Skin of body (tissue), 2 donors: ENCODE data around the gene EI24. TPM values are rescaled to one million over a fixed set of nuclear protein-coding genes. Genes with fewer than 3 reads are reported as not detected.
"Not testable (repeated sequence)": the region's sequence is repeated elsewhere in the genome, so short reads cannot be mapped to it uniquely, and the experiment has no call there.

Experiments
- DNase-seq: peaks from one replicate; lab custom pipeline; 2025; lab: John Stamatoyannopoulos, UW
- total RNA-seq: library from RNA; depleted of rRNA; stranded (reverse); fragments of >200 nt; gene quantifications from one replicate; pipeline ENCODE4 v1.2.3, GENCODE V29; 2014

EI24 gene
- total RNA-seq, result 49.6 TPM

DNA sequence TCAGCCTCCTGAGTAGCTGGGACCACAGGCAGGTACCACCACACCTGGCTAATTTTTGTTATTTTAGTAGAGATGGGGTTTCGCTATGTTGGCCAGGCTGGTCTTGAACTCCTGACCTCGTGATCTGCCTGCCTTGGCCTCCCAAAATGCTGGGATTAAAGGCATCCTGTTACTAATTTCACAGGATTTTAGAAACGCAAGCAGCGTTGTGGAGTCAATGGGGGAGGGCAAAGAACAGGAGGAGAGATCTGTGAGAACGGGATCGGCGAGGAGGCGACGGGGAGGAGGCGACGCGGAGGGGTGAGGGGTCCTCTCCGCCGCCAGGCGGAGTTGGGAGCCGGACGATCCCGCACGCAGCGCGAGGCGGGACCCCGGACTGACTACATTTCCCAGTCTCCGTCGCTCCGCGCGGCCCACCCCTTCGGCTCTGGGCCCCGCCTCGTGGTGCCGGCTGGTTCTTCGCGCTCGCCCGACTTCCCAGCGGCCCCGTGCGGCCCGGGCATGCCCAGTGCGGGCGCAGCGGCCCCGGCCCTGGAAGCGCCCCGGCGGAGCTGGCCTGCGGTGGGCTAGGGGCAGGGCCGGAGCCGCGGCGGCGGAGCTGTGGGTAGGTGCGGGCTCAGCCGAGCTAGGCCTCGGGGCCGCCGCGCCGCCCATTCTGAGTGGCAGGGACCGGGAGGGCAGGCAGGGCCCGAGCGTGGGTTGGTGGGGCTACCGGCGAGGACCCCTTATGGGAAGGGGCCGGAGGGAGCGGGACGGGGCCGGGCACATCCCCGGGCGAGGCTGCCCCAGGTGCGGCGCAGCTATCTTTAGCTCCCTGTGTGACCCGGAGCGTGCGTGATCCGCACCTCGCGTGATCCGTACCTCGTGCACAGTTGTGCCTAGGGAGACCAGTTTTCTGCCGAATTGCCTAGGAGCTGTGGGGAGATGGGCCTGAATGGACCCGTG, at the start of gene EI24:
EI24 (plus strand) TSS at position 508 of the 945 bp plus-strand sequence. CDS start 3,051 bp downstream, outside the sequence.
- peak; percentile 81 for DNase-seq

DNA sequence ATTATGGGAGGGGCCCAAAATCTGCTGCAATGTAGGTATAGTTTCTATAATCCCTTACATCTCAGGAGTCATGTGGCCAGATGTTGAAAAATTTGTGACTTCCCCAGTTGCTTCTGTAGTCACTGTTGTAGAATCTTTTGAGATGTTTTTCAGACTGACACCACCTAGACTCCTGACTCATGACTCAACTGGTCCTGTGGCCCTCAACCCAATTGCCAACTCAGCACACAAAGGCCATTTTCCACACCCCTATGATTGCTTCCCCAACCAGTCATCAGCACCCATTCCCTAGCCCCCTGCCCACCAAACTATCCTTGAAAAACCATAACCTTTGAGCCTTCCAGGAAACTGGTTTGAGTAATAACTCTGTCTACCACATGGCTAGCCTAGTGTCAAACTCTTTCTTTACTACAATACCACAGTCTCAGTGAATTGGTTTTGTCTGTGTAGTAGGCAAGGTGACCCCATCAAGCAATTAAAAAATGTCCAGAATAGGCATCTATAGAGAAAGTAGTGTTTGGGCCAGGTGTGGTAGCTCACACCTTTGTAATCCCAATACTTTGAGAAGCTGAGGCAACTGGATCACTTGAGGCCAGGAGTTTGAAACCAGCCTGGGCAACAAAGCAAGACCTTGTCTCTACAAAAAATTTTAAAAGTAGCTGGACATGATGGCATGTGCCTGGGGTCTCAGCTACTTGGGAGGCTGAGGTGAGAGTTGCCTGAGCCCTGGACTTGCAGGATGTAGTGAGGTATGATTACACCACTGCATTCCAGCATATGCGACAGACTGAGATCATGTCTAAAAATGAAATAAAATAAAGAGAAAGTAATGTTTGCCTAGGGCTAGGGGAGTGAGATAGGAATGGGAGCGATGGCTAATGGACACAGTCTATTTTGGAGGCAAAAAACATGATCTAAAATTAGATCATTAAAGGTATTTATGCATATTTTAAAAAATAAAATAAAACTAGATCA, 49.1 kb upstream of the EI24 start:
- DNase-seq, result no peak

DNA sequence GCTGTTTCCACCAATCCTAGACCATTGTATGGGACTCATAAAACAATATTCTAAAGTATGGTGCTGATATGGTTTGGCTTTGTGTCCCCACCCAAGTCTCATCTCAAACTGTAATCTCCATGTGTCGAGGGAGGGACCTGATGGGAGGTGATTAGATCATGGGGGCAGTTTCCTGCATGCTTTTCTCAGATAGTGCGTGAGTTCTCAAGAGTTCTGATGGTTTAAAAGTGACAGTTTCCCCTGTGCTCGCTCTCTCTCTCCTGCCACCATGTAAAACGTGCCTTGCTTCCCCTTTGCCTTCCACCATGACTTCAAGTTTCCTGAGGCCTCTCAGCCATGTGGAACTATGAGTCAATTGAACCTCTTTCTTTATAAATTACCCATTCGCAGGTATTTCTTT, 44.0 kb upstream of the EI24 start:
- DNase-seq, result no peak

DNA sequence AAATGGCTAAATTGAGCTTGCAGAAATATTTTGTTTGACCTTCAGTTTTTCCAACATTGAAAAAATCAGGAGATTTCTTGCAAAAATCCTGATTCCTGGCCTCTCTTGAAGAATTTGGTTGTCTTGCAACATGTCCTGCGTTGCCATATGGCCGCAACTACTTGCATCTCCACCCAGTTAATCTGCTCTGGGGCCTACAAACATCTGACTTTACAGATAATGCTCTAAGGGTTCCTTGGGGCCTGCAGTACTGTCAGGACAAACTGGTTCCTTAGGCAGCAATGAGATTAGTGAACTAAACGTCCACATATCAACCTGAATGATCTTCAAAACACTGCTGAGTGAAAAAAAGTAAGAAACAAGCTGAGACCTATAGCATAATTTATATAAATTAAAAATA, 36.6 kb upstream of the EI24 start:
- no peak for DNase-seq

DNA sequence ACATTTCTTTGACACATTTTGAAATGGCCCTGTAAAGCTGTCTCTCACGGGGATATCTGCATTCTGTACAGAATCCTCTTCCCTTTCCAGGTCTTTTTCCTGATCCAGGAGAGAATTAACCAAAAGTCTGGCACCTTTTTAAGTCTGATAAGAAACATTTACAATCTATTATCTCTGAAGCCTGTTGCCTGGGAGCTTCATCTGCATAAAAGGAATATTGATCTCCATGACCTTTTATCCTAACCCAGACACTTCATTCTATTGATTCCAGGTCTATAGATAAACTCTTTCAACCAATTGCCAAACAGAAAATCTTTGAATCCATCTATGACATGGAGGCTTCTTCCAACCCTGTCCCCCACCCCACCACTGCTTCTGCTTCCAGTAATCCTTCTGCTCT, 33.7 kb upstream of the EI24 start:
- no peak for DNase-seq

DNA sequence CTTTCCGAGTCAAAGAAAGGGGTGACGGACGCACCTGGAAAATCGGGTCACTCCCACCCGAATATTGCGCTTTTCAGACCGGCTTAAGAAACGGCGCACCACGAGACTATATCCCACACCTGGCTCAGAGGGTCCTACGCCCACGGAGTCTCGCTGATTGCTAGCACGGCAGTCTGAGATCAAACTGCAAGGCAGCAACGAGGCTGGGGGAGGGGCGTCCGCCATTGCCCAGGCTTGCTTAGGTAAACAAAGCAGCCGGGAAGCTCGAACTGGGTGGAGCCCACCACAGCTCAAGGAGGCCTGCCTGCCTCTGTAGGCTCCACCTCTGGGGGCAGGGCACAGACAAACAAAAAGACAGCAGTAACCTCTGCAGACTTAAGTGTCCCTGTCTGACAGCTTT, 32.4 kb upstream of the EI24 start:
- not testable (repeated sequence) for DNase-seq

DNA sequence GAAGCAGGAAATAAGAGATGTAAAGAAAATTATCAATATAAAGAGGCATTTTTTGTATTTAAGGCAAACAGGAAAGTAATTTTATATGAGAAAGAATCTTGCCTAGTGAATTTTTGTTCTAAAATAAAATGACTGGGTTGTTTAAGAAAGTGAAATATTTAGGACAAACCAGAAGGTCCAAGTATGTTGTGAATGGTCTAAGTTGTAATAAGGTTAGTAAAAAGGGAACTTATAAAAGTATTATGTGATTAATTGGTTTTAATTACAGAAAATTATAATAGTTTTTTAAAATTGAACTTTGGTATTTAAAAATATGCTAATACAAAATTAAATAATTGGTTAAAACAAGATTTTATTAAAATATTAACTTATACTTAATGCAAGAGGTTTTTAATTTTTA, 26.6 kb upstream of the EI24 start:
- DNase-seq, result no peak

DNA sequence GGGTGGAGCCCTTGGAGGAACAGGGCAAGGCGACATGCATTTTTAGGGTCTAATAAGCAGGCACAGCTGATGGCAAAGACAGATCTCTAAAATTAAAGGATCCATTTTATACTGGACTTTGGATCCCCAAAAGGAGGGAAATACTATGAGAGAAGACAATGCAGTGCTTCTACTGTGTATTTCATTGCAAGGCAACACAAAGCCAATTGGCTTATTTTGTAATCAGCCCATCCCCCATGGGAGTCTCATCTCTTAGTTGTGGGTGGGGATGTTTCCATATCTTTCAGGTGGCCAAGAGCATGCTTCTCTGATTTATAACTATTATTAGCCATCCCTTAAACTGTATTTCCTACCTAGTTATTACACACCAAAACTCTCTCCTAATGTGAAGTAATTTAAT, 18.5 kb upstream of the EI24 start:
- no peak for DNase-seq

DNA sequence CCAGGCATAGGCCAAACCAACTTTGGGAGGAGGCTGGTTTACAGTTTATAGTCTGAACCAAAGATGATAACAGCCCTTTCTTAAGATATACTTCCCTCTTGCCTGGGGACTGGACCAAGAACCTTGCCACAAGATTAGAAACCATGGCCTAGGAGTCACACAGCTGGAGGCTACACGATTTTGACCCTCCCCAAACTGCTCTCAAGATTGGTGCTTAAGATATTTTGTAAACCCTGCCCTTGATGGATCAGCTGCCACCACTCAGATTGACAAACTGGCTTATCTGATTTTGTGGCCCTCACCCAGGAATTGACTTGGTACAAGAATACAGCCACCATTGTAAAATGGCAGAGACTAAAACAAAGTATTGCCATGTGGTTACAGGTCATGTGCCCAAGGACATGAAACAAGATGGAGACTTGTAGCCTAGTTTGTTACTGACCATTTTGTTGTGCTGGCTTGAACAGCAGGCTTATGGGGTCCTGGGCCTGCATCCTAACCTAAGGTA, 17.4 kb upstream of the EI24 start:
- no peak for DNase-seq

DNA sequence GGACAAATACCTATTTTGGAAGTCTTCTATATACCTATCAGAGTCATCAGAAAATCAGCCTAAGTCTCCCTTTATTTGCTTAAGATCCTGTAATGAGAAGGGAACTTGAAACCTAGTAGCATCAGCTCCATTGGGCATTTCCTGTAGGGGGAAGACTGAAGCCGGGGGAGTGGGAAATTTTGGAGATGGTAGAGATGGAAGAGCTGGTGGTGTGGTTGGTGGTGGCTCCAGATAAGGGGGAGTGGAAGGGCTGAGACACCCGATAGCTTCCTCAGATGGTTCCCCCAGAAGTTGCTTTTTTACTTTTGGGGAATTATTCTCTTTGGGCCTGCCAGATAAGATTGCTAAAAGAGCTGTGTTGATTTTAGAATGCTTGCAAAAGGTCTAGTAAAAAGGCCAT, 16.4 kb upstream of the EI24 start:
- no peak for DNase-seq

DNA sequence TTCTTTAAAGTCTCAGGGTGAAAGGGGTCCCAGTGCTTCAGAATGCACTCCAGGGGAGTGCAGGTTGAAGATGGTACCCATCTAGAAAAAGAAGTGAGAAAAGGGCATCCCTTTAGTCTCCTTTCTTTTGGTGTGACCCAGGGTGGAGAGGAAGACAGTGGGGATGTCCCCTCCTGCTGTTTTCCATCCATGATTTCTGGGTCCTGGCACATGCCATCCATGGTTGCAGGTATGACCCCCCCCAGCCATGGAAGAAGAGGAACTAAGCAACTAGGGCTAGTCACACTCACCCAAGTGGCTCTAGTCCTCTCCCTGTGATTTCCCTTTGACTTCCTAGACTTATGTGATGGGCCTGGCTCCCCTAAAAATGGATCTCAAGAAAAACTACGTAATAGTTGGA, 15.9 kb upstream of the EI24 start:
- no peak for DNase-seq

DNA sequence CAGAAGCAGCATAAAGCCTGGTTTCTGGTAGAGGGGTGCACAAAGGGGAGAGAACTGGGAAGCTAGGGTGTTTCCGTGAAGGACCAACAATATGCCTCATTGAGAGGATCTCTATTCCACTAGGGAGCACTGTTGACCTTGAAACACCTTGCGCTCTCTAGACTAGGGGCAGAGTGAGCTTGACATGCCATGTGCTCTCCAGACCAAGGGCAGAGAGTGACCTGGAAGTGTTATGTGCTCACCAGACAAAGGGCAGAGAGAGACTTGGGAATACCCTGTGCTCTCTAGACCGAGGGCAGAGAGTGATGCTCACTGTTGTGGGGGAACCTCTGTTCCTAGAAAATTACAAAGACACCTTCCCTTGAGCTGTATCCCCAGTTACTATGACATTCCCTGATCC, 15.2 kb upstream of the EI24 start:
- DNase-seq, result no peak

DNA sequence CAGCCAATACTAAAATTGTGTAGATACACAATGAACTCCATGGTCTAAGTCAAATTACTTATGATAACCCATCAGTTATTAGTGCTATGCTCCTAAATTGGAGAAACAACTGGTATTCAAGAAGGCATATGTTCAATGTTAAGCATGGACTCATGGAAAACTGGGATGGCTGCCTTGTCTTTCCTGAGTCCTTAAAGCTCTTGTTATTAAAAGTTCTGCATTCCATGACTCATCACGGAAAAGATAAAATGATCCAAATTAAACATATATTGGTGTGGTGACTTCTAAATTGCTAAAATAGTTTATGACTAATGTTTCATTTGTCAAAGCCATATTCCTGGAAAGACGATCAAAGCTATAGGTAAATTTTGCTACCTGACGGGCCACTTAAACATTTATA, 9.4 kb upstream of the EI24 start:
- DNase-seq, result no peak

DNA sequence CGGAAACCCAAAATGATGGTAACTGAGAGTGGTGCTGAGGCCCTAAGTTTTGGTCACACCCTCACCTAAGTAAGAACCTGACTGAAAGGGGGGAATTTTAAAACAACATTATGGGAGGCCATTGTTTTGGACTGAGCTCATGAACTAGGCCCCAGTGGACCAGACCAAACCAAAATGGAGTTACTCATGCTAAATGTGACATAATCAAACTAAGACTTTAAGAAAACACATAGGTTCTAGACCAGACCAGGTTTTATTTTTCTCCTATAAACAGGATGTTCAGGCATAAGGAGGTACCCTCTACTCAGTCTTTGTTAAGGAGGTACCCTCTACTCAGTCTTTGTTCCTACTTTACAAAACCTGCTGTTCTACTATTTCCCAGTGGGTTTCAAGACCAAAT, 7.4 kb upstream of the EI24 start:
- no peak for DNase-seq

DNA sequence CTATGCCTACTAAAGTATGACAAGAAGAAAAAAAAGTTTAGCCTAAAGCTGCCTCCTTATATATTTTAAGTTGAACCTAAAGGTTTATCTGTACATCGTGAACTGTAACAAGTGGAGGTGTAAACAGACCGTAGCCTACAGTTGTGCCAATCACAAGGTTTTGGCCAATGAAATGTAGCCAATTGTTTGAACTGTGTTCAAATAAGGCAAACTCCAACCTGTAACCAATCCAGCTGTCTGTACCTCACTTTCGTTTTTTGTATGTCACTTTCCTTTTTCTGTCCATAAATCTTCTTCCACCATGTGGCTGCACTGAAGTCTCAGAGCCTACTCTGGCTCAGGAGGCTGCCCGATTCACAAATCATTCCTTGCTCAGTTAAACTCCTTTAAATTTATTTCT, 6.8 kb upstream of the EI24 start:
- no peak for DNase-seq

DNA sequence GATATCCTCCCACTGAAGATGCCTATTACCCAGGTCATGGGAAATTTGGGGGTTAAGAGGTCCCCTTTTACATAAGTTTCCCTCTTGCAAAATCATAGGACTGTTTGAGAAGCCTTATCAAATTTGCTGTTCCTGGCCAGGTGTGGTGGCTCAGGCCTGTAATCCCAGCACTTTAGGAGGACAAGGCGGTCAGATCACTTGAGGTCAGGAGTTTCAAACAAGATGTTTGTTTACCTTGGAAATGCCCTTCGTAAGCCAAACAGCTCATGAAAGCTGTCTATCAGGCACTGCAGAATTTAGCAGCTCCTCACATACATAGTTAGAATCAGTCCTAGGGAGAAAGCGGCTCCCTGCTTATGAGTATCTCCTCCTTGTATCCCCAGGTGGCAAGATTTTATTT, 4.9 kb upstream of the EI24 start:
- DNase-seq, result no peak

DNA sequence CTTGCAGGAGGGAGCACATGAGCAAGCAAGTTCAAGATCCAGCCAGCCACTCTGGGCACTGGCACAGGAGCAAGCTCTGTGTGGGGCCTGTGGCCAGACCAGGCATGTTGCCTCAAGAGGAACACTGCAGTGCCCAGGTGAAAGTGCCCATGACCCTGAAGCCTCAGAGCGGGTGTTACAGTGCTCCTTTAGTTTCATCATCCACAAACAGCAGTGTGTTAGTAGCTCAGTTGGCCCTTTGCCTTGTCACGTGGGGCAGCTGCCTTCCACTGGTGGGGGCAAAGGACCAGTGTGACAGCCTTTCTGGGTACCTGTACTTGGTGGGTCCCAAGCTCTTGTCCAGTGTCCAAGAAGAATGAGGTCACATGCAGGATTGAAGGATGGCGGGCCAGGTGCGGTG, 3.0 kb upstream of the EI24 start:
- DNase-seq, result no peak

DNA sequence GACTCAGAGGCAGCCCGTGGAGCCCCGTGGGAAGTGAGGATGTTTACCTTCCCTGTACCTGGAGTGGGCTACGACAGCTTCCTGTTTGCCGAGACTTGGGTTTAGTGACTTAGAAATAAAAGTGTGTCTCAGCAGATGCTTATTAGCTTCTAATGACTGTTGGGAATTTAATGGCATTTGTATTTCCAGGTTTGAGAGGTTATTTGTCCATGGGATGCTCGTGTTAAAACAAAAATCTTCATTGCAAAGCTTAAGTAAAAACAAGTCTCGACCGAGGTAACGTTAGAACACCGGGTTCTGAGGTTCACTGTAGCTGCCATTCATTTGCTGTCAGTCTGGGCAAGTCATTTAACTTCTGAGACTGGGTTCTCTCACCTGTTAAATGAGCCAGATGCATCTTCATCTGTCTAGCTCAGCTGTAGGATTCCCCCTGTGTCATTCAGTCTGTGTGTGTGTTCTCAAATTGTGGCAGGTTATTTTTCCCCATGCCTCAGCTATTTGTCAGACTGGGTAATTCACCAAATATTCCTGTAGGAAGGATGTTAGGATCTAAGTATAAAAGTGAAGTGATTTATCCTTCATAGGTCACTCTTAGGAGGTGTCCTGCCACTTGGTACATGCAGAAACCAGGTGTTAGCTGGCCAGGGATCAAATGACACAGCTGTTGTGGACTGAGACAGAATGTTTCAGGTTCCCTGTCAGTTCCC, 791 bp downstream of the EI24 start:
- DNase-seq, result peak; percentile 5

DNA sequence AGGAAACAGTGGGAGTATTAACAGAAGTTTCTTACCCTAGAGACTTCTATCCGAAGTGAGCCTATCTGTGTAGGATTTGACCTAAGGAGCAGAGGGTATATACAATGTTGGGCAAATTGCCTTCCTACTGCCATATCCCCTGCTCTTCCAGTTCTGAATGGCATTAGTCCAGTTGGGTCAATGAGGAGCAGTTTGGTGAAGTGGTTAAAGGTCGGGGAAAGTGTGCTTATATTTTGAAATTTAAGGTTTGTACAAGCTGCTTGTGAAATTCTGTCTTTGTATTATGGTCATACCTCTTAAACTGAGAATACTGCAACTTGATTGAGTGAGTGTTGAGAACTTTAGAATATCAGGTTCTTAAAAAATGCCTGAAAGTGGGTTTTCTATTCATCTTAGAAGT, 1.7 kb downstream of the EI24 start:
- DNase-seq, result no peak

DNA sequence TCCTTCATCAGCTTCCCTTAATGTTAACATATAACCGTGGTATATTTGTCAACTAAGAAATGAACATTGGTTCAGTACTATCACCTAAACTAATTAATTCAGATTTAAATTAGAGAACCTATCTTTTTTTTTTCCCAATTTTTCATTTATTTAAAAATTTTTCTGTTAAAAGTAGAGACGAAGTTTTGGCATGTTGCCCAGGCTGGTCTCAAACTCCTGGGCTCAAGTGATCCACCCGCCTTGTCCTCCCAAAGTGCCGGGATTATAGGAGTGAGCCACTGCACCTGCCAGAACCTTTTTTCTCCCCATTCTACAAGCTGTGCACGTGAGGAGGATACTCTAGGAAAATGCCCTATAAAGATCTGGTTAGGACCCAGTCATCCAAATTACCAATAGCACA, 3.6 kb downstream of the EI24 start:
- DNase-seq, result no peak

DNA sequence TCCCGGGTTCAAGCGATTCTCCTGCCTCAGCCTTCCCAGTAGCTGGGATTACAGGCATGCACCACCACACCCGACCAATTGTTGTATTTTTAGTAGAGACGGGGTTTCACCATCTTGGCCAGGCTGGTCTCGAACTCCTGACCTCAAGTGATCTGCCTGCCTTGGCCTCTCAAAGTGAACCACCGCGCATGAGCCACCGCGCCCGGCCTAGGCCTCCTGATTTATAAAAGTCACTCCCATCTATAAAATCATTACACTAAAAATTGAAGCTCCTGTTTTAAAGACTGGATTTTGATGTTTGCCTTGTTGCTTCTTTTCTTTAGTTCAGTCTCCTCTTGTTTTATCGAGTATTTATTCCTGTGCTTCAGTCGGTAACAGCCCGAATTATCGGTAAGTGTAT, 7.9 kb downstream of the EI24 start:
- not testable (repeated sequence) for DNase-seq
